T-helper 2 cell (primary cell): ENCODE results near the gene ITPR1.
"Not testable (repeated sequence)": the region's sequence is repeated elsewhere in the genome, so short reads cannot be mapped to it uniquely, and the experiment has no call there.

Experiments used
- DNase-seq, 5 experiments: peaks; one replicate each; pipeline versions ENCODE4 v3.0.0 to v3.0.0-alpha.2; 2012 to 2022
- total RNA-seq, 2 donors: gene quantifications; one replicate each; lab custom pipeline; 2026; lab: John Stamatoyannopoulos, UW

Gene ITPR1
- 104 to 121 reads per million in 2 donors for total RNA-seq

- peak; percentile 92 to 99 (median 97) for DNase-seq
These were observed at the start of gene ITPR1 for GRCh38 chr3:4493014-4493940. Gene ITPR1 (plus strand): TSS chr3:4493348. CDS start chr3:4516492, 23,144 bp downstream.

GRCh38 chr3:4447295-4447999 lies 45.7 kb upstream of the ITPR1 start:
- DNase-seq = no peak

- no peak for DNase-seq
These were observed 45.0 kb upstream of the ITPR1 start for GRCh38 chr3:4448187-4448586.

- DNase-seq = no peak
These were observed 43.9 kb upstream of the ITPR1 start for GRCh38 chr3:4449043-4449805.

DNA sequence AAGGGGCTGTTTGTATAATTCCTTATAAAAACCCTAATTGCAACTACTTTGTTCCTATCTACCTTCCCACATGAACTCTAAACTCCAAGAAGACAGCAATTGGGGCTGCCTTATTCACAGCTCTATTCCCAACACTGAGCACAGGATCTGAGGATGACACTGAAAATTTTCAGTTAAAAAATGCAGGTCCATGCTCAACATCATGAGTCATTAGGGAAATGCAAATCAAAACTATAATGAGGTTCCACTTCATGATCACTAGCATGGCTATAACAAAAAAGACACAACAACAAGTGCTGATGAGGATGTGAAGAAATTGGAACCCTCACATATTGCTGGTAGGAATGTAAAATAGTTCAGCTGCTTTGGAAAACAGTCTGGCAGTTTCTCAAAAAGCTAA lies 39.0 kb upstream of the ITPR1 start:
- no peak for DNase-seq

- not testable (repeated sequence) for DNase-seq
These were observed 36.4 kb upstream of the ITPR1 start for GRCh38 chr3:4456780-4457179.

- DNase-seq = no peak
These were observed 34.2 kb upstream of the ITPR1 start for GRCh38 chr3:4458961-4459360.

DNA sequence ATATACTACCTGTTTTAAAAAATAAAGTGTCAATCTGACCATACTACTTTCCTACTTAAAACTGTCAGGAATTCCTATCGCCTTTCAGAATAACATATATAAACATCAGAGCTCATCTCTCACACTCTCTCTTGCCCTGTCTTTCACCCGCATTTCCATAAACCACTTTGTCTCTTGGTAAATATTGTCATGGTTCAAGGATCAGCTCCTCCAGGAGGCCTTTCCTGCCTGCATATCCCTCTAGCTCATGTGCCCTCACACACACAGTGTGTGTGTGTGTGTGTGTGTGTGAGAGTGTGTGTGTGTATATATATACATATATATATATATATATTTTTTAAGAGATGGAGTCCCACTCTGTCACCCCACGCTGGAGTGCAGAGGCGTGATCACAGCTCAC lies 32.8 kb upstream of the ITPR1 start:
- no peak for DNase-seq

DNA sequence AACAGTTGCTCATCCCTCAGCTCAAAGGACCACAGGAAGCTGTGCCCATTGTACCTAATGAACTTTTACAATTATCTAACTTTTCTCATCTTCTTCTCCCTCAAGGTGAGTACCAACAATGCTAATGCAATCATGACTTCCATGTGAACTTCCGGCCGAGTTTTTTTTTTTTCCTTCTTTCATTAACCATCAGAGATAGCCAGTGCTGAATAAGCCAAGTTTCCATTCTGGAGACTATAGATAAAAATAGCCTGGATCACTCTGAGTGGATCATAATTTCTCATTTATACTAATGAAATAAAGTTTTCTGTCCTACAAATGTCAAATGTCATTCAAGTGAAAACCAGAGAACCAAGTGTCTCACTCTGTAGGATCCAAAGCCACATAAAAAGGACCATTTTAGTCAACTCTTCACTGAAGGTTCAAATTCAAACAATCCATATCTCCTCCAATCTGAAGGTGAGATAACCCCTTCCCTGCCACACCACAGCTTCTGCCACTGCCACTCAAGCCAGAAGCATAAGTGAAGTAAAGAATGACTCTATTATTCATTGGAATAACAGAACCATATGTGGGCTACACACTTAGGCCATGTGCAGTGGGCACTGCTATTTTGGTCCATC lies 31.6 kb upstream of the ITPR1 start:
- no peak for DNase-seq

DNA sequence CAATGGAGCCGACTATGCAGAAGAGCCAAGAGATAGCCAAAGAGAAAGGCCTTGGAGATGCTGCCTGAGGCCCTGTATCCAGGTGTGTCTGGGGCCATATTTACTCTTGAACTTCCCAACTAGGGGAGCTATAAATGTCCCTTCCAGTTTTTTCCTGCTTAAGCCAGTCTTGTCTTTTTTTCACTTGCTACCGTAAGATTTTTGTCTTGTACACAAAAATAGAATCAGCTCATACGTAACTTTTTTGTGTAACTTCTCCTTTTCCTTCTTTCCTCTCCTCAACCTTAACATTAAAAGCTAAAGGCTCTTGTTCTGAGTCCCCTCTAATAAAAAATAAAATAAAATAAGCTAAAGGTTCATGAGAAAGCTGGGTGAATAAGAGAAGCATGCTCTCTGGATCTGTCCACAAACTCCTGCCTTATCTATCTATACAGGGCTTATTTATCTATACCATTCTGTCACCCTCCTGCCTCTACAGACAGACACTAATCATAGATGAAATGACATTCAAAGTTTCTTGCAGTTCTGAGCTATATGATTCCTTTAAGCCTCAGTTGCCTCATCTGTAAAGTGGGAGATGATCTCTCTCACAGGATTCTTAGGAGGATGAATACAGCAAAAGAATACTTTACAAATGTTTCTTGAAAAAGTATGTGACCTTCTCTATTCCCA lies 30.6 kb upstream of the ITPR1 start:
- DNase-seq = no peak

- DNase-seq = no peak
These were observed 28.6 kb upstream of the ITPR1 start for GRCh38 chr3:4464576-4464975.

DNA sequence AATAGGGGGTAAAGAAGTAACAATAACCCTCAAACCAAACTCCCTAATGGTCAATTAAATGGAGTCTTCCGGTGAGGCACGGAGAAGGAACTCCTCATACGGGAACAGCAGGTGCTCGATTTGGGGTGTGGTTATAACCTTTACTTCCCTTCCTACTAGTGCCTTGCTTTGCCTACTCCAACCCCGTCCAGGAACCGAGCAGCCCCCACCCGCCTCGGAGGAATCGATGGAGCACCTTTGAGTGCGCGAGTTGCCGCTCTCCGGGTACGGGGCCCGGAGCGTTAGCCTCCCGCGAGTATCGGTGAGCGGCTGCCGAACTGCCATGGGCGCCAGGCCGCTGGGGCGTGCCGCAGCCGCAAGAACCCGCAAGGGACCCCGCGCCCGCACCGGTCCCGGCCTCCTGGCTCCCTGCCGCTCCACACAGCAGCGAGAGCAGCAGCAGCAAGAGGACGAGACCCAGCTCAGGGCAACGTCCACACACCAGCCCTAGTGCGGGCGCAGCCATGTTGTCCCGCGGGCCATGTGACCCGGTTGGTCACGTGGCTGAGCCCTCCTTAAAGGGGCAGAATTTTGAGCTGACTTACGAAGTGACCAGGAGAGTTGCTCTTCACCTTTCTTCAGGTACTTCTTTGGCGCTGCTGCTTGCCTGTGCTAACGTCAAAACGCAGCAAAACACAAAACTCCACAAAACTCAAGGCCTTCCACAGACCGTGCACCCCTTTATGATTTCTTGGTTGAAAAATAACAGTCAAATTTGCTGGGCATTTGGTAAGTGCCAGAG lies 26.2 kb upstream of the ITPR1 start, which contains the start of gene SUMF1:
Gene SUMF1 (minus strand): TSS at position 529 of the 781 bp plus-strand sequence. CDS start 24 bp downstream, at position 505.
- peak; percentile 51 to 84 (median 64) for DNase-seq

- no peak for DNase-seq
These were observed 25.7 kb upstream of the ITPR1 start for GRCh38 chr3:4467522-4467867.

DNA sequence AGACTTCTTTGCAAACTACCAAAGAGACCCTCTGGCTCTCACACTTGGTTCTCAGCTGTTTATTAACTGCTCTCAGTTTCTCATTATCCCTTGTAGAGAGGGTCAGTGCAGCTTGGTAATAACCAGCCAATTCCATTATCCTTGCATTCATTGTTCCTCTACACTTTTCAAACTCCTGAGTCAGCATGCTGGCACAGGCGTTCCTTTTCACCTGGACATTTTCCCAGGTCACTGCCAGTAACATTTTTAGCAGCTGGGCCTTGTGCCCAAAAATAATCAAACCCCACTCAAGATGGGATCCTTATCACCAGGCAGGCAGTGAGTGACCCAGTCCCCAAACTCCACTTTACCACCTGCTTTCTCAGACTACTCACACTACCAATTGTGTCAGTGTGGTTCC lies 21.2 kb upstream of the ITPR1 start:
- DNase-seq = no peak

GRCh38 chr3:4472312-4472711 lies 20.8 kb upstream of the ITPR1 start:
- no peak for DNase-seq

DNA sequence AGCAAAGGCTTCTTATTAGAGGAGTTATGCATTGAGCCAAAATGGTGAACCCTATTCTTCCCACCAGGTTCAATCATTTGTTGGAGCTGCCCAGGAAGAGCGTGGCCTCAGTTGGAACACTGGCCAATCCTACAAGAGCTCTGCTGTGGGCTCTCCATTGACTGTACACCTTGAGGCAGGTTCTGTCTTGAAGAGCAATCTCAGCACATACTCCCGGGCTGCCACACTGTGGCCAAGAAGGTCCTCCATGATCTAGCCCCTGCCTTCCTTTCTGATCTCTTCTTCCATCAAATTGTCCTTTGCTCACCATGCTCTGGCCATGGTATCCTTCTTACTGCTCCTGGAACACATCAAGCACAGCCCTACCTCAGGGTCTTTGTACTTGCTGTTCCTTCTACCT lies 20.4 kb upstream of the ITPR1 start:
- DNase-seq = no peak

GRCh38 chr3:4474683-4475490 lies 18.3 kb upstream of the ITPR1 start:
- DNase-seq = peak in 1 of 5 experiments; percentile 40

DNA sequence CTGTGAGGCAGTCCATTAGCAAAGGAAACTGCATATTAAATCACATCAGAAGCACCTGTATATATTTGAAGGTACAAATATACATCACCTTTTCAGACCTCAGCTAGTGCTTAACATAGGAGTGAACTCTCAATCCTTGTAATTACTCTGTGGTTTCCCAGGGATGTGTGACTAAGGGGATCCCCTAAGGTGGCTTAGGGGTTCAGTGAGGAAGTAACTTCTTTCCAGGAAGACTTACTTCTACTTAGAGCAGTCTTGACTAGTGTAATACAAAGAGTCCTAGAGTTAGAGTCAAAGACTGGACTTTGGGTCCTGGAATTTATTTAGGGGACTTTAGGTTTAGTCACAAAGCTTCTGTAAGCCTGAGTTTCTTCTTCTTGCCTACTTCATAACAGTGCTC lies 17.3 kb upstream of the ITPR1 start:
- DNase-seq = no peak

- DNase-seq = no peak
These were observed 16.7 kb upstream of the ITPR1 start for GRCh38 chr3:4476496-4476895.

DNA sequence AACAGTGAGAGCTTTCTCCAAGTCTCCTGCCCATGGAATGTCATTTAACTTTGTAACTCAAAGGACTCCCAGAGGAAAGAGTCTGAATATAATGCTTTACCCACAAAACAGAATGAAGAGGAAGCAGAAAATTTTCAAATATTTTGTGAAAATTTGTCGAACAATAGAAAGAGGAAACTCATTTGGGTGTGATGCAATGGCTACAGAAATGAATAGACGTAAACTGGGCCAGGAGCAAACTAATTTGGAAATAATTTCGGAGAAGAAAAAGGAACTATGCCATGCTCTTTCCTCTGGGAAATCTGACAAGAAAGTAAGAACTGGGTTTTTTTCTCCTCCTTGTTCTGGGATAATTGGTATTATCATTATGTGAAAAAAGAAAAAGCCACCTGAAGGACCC lies 14.9 kb upstream of the ITPR1 start:
- DNase-seq = no peak
